Stimulated activated CD4-positive, alpha-beta T cell treated with anti-CD3 and anti-CD28 coated beads, Interleukin-4, amount 100 ng/mL, for 1 hour (primary cell): ENCODE results near the gene FAM200B.

Experiments
- DNase-seq: peaks from one replicate; pipeline ENCODE4 v3.0.0-alpha.2; 2020

The FAM200B gene

DNA sequence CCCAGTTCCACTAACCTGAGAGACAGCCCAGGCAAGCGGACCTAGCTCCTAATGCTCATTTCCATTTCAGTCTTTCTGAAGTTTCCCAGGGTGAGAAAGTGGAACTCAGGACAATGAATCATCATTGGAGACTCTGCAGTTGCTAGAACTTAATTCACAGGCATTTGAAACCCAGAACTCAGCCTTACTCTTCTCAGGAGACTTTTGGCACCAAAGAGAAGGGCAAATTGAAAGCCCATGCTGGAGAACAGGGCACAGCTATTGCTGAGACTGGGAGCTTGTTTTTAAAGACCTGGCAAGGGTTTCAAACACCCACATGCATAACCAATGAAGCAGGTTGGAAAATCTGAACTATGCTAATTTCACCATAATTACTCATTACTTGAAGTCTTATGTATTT, 57.2 kb downstream of the FAM200B start:
- DNase-seq = no peak
